Activated naive CD4-positive, alpha-beta T cell treated with anti-CD3 and anti-CD28 coated beads, Interleukin-2, amount 50 U/mL, for 72 hours (primary cell): Measurements from ENCODE around the gene SUFU. TPM values are rescaled to one million over a fixed set of nuclear protein-coding genes. Genes with fewer than 3 reads are reported as not detected.

Experiments used
- ATAC-seq, 2 donors: fragments of 150-1000 bp; cut with Tn5 transposase; 2 replicates each; pipeline ENCODE4 v1.10.0; 2021; ENCODE audit warnings: mild to moderate bottlenecking in 2 of 2, moderate library complexity in 2 of 2
- DNase-seq, 2 donors: peaks; one replicate each; pipeline ENCODE4 v3.0.0; 2021 to 2022; ENCODE audit warnings: low spot score in 2 of 2
- H3K27ac Mint-ChIP-seq, 2 donors: one replicate each; pipeline ENCODE4 v1.8.0; 2022; ENCODE audit warnings: mild to moderate bottlenecking in 2 of 2, mixed read lengths in 2 of 2
- H3K36me3 Mint-ChIP-seq, 2 donors: one replicate each; pipeline ENCODE4 v1.8.0; 2022; ENCODE audit warnings: mixed read lengths in 2 of 2
- H3K9me3 Mint-ChIP-seq, 2 donors: one replicate each; pipeline ENCODE4 v1.8.0; 2022; ENCODE audit warnings: mixed read lengths in 2 of 2
- total RNA-seq, 2 donors: library from RNA; stranded (reverse); gene quantifications; one replicate each; pipeline ENCODE4 v1.2.3, GENCODE V29; 2022

SUFU gene
- total RNA-seq, 2 donors from 2014 or later = 9.1 to 9.9 TPM

- Mint-ChIP-seq H3K36me3 (no peaks in the 10 kb centered on the region), H3K27ac (no peak overlapping the region), H3K9me3 (no peaks in the 10 kb centered on the region)
- ATAC-seq (no peak), DNase-seq (no peak)
These were observed 92.1 kb downstream of the SUFU start for GRCh38 chr10:102595897-102596296.

- H3K36me3 Mint-ChIP-seq = no peaks in the 10 kb centered on the region
- DNase-seq (peak in 1 of 2 donors; percentile 25), ATAC-seq (peak; percentile 68 to 75)
- no peaks in the 10 kb centered on the region for H3K9me3 Mint-ChIP-seq
- no peak overlapping the region for H3K27ac Mint-ChIP-seq
These were observed 92.8 kb downstream of the SUFU start for GRCh38 chr10:102596506-102596971.

- no peaks in the 10 kb centered on the region for H3K9me3 Mint-ChIP-seq
- no peaks in the 10 kb centered on the region for H3K36me3 Mint-ChIP-seq
- DNase-seq (no peak), ATAC-seq (no peak)
- no peak overlapping the region for H3K27ac Mint-ChIP-seq
These were observed 93.6 kb downstream of the SUFU start for GRCh38 chr10:102597131-102597991.

- no peaks in the 10 kb centered on the region for H3K36me3 Mint-ChIP-seq
- no peak overlapping the region for H3K27ac Mint-ChIP-seq
- ATAC-seq (no peak), DNase-seq (no peak)
- H3K9me3 Mint-ChIP-seq = no peaks in the 10 kb centered on the region
These were observed 94.5 kb downstream of the SUFU start for GRCh38 chr10:102598243-102598642.

- ATAC-seq (no peak), DNase-seq (no peak)
- Mint-ChIP-seq H3K9me3 (no peaks in the 10 kb centered on the region), H3K36me3 (no peaks in the 10 kb centered on the region), H3K27ac (peak overlapping the region in 1 of 2 donors; percentile 36)
These were observed 96.0 kb downstream of the SUFU start for GRCh38 chr10:102599565-102600327.

GRCh38 chr10:102600816-102601215, 97.0 kb downstream of the SUFU start:
- DNase-seq = no peak
- no peak overlapping the region for H3K27ac Mint-ChIP-seq
- ATAC-seq = no peak
- H3K9me3 Mint-ChIP-seq = no peaks in the 10 kb centered on the region
- H3K36me3 Mint-ChIP-seq = no peaks in the 10 kb centered on the region

GRCh38 chr10:102601639-102602038, 97.9 kb downstream of the SUFU start:
- Mint-ChIP-seq H3K36me3 (no peaks in the 10 kb centered on the region), H3K27ac (no peak overlapping the region), H3K9me3 (no peaks in the 10 kb centered on the region)
- ATAC-seq (no peak), DNase-seq (no peak)

GRCh38 chr10:102602272-102603045, 98.7 kb downstream of the SUFU start:
- Mint-ChIP-seq H3K36me3 (no peaks in the 10 kb centered on the region), H3K9me3 (no peaks in the 10 kb centered on the region), H3K27ac (peak overlapping the region in 1 of 2 donors; percentile 59)
- no peak for DNase-seq
- no peak for ATAC-seq

- H3K9me3 Mint-ChIP-seq = no peaks in the 10 kb centered on the region
- H3K36me3 Mint-ChIP-seq = no peaks in the 10 kb centered on the region
- peak overlapping the region in 1 of 2 donors; percentile 87 for H3K27ac Mint-ChIP-seq
- DNase-seq (no peak), ATAC-seq (no peak)
These were observed 100.2 kb downstream of the SUFU start for GRCh38 chr10:102603946-102604345.

GRCh38 chr10:102604439-102604841, 100.7 kb downstream of the SUFU start:
- no peak for DNase-seq
- peak in 1 of 2 donors; percentile 52 for ATAC-seq
- no peaks in the 10 kb centered on the region for H3K36me3 Mint-ChIP-seq
- no peaks in the 10 kb centered on the region for H3K9me3 Mint-ChIP-seq
- H3K27ac Mint-ChIP-seq = peak overlapping the region in 1 of 2 donors; percentile 87

GRCh38 chr10:102605712-102606111, 101.9 kb downstream of the SUFU start:
- H3K9me3 Mint-ChIP-seq = no peaks in the 10 kb centered on the region
- DNase-seq (no peak), ATAC-seq (no peak)
- no peak overlapping the region for H3K27ac Mint-ChIP-seq
- no peaks in the 10 kb centered on the region for H3K36me3 Mint-ChIP-seq

- H3K27ac Mint-ChIP-seq = no peak overlapping the region
- H3K36me3 Mint-ChIP-seq = no peaks in the 10 kb centered on the region
- H3K9me3 Mint-ChIP-seq = no peaks in the 10 kb centered on the region
- DNase-seq (no peak), ATAC-seq (no peak)
These were observed 104.7 kb downstream of the SUFU start for GRCh38 chr10:102608487-102608886.

GRCh38 chr10:102610441-102610887, 106.7 kb downstream of the SUFU start:
- DNase-seq = no peak
- ATAC-seq = no peak
- no peaks in the 10 kb centered on the region for H3K9me3 Mint-ChIP-seq
- peak overlapping the region in 1 of 2 donors; percentile 13 for H3K27ac Mint-ChIP-seq
- no peaks in the 10 kb centered on the region for H3K36me3 Mint-ChIP-seq

- ATAC-seq = no peak
- no peak for DNase-seq
- Mint-ChIP-seq H3K36me3 (no peaks in the 10 kb centered on the region), H3K9me3 (no peaks in the 10 kb centered on the region), H3K27ac (peak overlapping the region in 1 of 2 donors; percentile 13)
These were observed 107.8 kb downstream of the SUFU start for GRCh38 chr10:102611514-102612087.

- ATAC-seq = peak; percentile 50 to 84
- DNase-seq = no peak
- H3K27ac Mint-ChIP-seq = peak overlapping the region; percentile 48 to 83
- H3K9me3 Mint-ChIP-seq = no peaks in the 10 kb centered on the region
- no peaks in the 10 kb centered on the region for H3K36me3 Mint-ChIP-seq
These were observed 109.1 kb downstream of the SUFU start for GRCh38 chr10:102612964-102613275.

GRCh38 chr10:102613286-102613685, 109.5 kb downstream of the SUFU start:
- Mint-ChIP-seq H3K36me3 (no peaks in the 10 kb centered on the region), H3K9me3 (no peaks in the 10 kb centered on the region), H3K27ac (peak overlapping the region; percentile 48 to 83)
- ATAC-seq (no peak), DNase-seq (no peak)
